Left colon (tissue), 2 donors: ENCODE measurements around the gene TSHZ1. TPM values are rescaled to one million over a fixed set of nuclear protein-coding genes. Genes with fewer than 3 reads are reported as not detected.

Experiments
- ATAC-seq: fragments of 200-7000 bp; cut with Tn5 transposase; one replicate; pipeline ENCODE4 v1.9.1; 2020; ENCODE audit warnings: mild to moderate bottlenecking, moderate library complexity
- DNase-seq, 2 donors: peaks; one replicate each; pipeline ENCODE4 v3.0.0-alpha.2; 2020
- intact Hi-C, 2 donors: fragments of 100-400 bp; cut with DNase I in 1 of 2; cut with micrococcal nuclease in 1 of 2; formaldehyde crosslinking; loops; one replicate each; pipeline versions ENCODE4 v1.11.2 to v1.14.0; 2022; cut with DNase I, micrococcal nuclease
- total RNA-seq, 2 donors: library from RNA; stranded (reverse); fragmentation: NEBNext Ultra II Directional; extraction: Animal tissue kit (Norgen Biotek cat#: 25700); gene quantifications; one replicate each; pipeline ENCODE4 v1.2.1, GENCODE V29; 2021
- donor health status: DM: no; HTN: no; CAD: no.
- donor health status: DM: yes; HTN: yes; CAD: no.

Gene TSHZ1
- total RNA-seq, 2 donors from 2014 or later = 24.8 to 34.1 TPM

DNA sequence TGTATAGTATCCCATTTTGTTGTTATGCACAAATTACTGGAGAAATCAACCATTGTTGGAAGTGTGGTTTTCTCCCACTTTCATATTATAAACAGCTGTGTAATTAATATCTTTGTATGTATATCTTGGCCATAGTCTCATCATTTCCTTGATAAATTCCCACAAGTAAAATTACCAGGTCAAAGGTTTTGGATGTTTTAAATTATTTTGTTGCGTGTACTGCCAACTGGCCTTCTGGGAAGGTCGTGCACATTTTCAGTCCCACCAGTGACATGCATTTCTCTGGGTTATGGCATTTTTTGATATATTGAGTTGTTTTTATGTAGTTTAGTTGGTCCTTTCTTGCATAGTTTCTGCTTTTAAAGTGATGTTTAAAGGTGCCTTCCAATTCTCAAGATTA is 41.5 kb downstream of the TSHZ1 start:
- ATAC-seq (no peak), DNase-seq (no peak)
- intact Hi-C loops = no loop called here

DNA sequence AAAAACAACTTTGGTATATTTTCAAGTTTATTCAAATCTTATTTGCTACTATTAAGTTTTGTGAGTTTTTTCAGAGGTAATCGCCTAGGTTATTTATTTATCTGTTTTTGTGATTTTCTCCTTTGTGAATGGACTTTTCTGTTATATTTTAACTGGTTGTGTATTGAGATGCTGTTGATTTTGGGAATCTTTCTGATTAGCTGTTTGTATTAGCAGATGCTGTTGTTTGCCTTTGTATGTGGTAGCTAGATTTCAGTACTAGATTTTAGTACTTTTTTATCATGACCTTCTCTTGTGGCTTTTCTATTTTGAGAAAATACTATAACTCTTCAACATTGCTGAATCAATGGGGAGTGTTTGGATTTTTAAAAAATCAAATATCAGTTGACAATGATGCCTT is 42.4 kb downstream of the TSHZ1 start:
- intact Hi-C loops = no loop called here
- ATAC-seq (no peak), DNase-seq (no peak)

DNA sequence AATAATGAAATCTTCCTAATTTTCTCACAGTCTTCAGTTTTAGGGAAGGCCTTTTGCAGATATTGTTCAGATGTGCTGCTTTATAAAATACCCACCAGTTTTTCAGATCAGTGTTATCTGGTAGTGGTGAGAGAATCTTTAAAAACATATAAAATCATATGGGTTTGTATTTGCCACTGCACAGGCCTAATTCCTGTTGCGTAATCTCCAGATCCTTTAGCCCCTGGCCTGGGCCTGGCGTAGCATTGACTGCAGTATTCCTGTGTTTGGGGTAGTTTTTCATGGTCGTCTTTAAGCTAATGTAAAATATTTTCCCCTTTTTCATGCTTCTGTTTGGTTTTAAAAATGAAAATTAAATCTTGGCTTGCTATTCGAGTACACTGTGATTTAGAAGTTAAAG is 43.2 kb downstream of the TSHZ1 start:
- intact Hi-C loops = no loop called here
- DNase-seq (no peak), ATAC-seq (no peak)

DNA sequence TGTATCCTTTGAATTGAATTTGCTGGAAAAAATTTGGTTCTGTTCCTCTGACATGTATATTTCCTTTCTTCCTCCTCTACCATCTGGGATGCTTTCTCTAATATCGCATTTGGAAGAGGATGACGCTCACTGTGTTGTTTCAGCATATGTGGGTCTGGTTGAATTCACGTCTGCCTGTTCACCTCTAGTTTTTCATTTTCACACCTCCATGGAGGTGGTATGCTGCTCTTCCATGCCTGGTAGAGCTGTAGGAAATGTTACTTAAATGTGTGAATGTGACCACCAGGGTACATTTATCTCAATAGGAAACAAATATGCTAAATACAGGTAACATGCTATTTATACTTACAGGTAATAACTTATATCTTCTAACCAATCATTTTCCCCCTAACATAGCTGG is 44.5 kb downstream of the TSHZ1 start:
- no peak for ATAC-seq
- DNase-seq = no peak
- intact Hi-C loops = no loop called here

DNA sequence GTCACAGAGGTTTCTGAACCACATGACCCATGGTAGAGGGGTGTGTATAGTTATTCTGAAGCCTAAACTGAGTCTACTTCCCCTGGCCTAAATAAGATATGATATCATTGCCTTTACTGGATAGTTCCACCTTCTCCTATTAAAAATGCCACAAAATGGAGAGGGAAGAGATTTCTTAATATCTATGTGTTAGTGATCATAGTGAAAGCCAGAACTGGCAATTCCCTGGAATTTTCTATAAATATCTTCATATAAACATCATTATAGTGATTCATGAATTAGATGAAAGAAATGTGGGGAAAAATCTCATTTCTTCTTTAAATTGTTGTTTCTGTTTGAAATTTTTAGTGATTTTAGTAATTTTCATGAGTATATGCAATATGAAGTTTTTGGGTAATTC is 45.8 kb downstream of the TSHZ1 start:
- no peak for ATAC-seq
- intact Hi-C loops = no loop called here
- DNase-seq = no peak

DNA sequence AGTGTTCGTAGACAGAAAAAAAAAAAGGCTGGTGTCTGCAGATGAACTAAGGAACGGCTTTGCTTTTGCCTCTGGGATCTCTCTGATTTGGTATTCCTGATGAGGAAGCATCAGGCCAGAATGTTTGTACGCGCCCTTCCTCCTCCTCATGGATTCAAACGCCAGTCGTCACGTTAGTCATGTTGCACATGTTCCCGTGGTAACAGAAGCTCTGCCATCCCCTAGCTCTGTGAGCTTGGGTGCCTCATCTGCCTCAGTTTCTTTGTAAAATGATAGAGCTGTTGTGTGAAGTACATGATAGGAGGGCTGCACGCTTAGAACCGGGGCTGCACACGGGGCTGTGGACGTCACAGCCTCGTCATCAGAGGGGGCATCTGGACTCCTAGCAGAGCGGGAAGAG is 47.0 kb downstream of the TSHZ1 start:
- ATAC-seq (no peak), DNase-seq (no peak)
- intact Hi-C loops = no loop called here

DNA sequence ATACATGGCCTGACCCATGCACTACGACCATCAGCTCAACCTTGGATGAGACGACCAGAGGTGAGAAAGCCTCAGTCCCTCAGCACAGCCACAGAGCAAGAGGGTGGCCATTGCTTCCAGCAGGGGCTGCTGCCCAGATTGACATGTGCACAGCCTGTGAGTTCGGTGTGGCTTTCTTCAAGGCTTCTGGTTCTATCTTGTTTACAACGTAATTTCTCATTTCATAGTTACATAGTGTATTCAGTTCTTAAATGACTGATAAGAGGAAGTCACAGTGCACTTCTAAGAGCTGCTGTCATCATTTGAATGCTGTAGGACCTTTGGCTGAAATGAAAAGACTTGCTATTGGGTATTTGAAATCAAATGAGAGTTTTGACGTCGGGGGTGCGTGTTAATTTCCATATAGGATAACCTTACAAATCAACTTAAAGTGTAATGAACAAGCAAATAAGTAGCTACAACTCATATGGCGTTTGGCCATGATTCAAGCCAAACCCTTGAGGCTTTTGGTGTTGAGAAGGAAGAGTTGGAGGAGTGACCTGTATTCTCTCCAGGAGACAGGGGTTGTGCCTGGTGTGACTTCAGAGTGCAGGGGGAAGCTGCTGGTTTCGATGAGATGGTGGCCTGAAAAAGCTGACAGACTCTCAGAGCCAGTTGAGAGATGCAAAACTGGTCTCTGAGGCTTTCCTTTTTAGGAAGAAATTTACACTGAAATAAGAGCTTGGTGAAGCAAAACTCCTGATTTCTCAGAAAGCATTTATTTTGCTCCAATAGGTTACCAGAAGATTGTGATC is 51.0 kb downstream of the TSHZ1 start:
- DNase-seq (no peak), ATAC-seq (no peak)
- intact Hi-C loops = no loop called here

DNA sequence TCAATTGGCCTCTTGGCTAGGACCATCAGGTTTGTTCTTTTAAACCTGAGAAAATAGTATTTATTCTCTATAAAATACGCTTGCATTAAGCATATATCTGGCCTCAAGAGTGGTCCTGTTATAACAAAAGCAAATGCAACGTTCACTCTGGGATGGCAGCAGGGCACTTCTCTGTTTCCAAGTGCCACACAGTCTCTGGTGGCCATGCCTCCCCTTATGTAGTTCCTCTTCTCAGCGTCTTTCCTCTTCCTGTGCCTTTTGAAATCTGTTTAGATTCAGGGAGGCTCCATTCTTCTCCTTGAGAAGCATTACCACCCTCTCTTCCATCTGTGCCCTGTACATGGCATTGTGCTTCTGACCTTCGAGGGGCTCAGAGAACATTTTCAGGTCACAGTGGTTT is 51.9 kb downstream of the TSHZ1 start:
- DNase-seq = no peak
- ATAC-seq = no peak
- intact Hi-C loops = no loop called here

DNA sequence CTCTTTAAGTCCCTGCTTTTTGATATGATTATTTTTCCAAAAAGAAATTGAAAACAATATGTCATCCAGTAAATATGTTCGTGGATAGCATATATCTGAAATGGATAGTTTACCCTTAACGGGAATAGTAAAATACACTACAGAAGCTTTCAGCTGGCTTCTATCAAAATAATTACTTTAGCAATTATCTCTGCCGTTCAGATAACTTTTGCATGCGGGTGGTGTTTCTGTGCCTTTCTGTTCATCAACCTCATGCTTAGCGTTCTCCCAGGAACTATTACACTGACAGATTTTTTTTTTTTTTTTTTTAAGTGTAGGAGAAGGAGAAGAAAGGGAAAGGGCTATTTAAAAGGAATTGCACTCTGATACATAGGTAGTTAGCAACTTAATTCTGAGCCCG is 53.6 kb downstream of the TSHZ1 start:
- ATAC-seq (no peak), DNase-seq (no peak)
- intact Hi-C loops = no loop called here

DNA sequence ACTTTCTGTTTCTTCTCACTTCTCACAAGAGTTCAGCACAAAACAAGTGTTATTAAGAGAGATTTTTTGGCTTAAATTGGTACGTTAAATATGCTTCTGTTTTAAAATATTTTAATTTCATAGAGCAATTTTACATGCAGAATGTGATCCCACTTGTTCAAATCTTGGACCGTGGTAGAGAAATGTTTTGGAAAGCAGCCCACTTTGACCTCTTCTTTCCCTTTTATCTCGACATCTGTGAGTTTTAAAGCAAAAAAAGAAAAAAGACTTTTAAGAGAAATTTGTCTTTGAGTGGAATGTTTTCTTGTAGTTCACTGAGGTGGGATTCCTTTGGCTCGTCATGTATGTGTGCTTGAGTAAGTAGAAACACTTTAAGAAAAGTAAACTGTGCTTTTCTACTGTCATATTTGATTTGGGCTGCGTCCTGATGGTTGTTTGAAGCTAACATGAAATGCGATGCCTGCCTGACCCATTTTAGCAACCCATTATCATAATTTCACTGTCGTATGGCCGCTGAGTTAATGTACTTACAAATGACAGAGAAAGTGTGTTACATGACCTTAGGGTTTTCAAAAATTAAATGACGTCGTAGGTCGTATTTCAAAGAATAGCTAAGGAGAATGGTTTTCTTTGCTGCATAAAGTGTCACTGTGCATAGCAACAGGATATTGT is 54.5 kb downstream of the TSHZ1 start:
- ATAC-seq (no peak), DNase-seq (no peak)

DNA sequence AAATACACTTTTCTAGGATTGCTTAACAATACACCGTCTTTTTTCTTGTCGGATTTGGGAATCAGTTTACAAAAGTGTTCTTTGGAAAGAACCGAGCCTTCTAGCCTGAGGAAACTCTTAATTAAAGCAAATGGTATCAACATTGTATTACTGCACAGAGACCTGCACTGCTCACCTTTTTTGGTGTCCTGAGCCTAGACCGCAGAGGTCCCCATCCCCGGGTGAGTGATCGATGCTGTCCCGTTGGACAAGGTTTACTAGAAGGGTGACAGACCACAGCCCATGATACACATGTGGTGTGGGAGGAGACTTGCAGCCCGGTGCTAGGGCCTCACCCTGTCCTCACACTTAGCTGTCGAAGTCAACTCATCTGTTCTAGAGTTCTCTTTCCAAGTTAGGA is 55.3 kb downstream of the TSHZ1 start:
- no peak for ATAC-seq

More for the DNA sequence above, 54.5 kb downstream of the TSHZ1 start:
- intact Hi-C loops = no loop called here

DNA sequence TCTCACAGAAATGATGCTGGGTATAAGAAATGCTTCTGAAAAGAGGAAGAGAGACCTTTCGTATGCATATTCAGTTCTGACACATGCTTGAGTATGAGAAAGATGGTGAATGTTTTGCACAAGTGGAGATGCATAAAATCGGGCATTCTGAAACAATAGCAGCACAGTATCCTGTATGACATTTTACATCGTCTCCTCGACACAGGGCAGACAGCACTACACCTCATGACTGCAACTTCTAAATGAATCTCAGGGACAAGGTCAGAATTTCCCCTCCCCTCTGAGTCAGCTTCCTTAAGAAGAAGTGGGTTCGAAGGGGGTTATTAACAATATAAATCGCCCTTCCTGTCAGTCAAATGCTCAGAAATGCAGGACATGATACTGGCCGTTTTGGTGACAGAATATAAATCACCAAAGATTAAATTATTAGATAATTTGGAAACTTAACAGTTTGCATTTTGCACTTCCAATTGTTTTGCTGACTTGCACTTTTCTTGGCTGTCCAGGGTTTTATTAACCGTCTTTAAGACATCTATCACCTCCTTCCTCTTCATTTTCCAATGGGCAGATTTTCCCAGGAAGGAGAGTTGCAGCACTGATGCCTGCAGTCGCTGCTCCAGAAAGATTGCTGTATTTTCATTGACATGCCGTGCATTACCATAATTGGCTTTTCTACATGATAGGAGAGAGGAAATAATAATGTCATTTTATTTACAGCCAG is 57.2 kb downstream of the TSHZ1 start:
- intact Hi-C loops = no loop called here
- DNase-seq (no peak), ATAC-seq (no peak)

More for the DNA sequence above, 55.3 kb downstream of the TSHZ1 start:
- intact Hi-C loops = no loop called here
- DNase-seq = no peak

DNA sequence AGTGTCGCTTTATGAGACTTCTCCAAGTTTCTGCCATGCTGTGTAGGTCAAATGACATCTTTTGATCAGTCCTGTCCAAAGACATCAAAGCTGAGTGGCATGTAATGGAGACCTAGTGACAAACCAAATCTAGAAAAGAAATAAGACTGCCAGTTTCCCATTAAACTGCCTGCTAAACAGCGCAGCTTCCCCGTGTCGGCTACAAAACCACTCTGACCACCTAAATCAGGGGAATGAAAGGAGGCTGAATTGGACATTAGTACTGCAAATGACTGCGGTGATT is 57.7 kb downstream of the TSHZ1 start:
- intact Hi-C loops = no loop called here
- ATAC-seq (no peak), DNase-seq (no peak)

DNA sequence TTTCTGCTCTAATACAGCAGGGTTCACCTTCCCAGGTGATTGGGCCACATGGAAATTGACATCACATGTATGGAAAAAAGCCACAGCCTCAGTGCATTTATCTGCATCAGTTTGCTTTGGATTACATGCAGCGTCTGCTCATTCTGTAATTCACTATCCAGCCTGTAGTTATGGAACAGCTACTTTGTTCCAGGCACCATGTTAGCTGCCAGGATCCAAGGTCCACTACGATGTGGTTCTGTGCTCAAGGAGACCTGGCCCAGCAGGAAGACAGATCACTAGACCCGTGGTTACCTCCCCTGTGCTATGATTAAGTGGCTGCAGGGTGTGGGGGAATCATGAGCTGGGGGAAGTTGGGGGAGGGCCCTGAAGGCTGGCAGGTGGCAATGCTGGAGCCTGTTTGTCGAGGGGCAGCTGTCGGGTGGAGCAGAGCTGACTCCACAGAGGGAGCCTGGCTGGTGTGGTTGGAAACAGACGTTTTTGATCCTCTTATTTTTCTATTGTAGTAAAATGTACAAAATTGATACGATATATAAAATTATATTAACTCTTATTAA is 58.6 kb downstream of the TSHZ1 start:
- no peak for ATAC-seq

DNA sequence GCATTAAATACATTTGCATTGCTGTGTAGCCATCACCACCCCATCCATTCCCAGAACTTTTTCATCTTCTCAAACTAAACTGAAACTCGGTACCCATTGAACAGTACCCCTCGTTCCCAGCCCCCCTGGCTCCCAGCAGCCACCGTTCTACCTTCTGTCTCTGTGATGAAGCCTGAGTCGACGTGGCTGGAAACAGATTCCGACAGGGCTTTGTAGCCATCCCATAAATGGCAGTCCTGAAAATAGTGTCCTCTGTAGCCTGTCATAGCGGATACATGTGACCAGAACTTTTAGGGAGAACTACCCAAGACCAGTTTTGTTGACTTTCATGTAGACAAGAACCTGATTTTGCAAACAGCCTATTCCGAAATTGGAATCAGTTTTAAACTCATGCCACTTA is 59.1 kb downstream of the TSHZ1 start:
- ATAC-seq = no peak
- intact Hi-C loops = no loop called here
- no peak for DNase-seq

More for the DNA sequence above, 58.6 kb downstream of the TSHZ1 start:
- no peak for DNase-seq
- intact Hi-C loops = no loop called here

DNA sequence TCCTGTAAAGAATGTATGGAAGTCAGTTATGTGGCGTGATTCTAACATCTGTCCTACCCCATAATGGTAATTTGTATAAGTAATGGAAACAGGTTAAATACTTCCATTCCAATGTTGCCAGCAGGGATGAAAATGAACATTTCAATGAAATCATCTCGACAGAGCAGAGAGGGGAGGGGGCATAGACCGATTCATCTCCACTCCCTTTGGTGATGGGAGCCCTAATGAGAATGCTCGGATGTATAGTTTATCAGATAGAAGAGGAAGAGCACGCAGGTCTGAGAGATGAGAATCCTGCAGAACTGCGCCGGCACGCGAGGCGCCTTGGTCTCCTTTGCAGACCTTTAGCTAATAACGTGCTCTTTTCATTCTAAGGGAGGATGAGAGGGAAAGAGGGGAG is 61.4 kb downstream of the TSHZ1 start:
- ATAC-seq = no peak
- intact Hi-C loops = no loop called here
- DNase-seq = no peak

DNA sequence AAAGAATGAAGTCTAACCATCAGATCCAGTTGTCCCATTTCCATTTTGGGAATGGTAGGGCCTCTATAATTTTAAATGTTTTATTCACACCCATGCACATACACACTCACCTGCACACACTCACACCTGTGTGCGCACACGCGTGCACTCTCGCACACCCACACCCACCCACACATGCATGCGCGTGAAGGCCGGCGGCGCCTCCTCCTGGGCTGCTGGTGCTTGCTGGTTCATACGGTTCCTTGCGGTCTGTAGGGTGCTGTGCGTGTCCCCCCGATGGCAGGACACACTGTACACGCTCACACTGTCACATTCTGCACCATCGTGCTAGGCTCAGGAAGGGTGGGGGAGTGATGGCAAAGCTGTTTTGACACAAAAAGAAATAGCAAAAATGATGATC is 63.2 kb downstream of the TSHZ1 start:
- intact Hi-C loops = no loop called here
- ATAC-seq = no peak
- DNase-seq = no peak

DNA sequence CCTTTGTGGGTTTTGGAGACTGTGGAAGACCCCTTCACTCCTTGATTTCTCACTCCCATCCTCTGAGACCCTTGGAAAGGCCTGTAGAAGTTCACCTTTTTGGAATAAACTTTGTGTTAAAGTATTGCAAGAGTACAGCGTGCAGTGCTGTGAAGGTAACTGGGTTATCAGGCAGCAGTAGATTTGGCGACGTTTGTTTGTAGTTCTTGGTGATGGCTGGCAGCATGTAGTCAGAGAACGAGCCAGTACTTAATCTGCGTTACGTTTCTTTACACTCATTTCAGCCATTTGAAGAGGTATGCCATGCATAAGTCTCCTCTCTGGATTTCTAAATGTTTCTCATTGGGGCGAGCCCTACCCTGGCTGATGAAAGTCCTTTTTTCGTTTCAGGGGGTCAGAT is 64.6 kb downstream of the TSHZ1 start:
- DNase-seq (no peak), ATAC-seq (no peak)
- intact Hi-C loops = no loop called here

DNA sequence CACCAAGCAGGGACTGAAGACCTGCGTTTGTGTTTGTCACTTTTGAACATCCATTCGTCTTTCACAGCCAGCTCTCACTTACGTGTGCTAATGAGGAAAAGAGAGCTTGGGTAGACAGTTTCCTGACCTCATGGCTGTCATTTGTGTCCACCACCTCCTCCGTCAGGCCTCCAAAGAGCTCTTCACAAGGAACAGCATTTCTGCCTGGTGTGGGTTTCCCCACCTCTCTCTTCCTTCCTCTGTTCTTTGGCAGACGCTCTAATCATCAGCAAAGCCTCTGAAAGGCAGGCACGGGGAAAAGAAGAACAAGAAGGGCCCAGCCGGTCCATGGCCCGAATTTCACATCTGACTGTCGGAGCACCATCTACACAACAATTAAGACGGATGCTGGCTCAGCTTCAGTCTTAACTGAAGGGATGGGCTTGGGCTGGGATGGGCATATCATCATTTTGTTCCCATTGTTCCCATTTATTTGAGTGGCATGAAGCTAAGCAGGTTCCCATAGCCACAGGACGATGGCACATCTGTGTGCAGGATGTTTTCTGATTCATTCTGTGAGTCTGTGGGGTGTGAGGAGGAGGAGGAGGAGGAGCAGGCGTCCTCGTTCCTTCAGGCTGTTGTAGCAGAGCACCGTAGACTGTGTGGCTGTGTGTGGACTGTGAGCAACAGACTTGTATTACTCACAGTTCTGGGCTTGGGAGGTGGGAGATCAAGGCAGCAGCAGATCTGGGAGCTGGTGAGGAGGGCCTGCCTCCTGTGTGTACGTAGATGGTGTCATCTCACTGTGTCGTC is 66.4 kb downstream of the TSHZ1 start:
- no peak for ATAC-seq
- intact Hi-C loops = no loop called here

More for the DNA sequence above, 66.4 kb downstream of the TSHZ1 start:
- no peak for DNase-seq
